Uterus (tissue), 4 donors: Measurements from ENCODE around the gene GGA3. TPM values are rescaled to one million over a fixed set of nuclear protein-coding genes. Genes with fewer than 3 reads are reported as not detected.

ENCODE experiments used
- DNase-seq, 2 donors: peaks; one replicate each; pipeline ENCODE4 v3.0.0-alpha.2; 2019 to 2020
- H3K27ac ChIP-seq, 2 donors: fragments of 200-600 bp; sonication (generic); 1 replicate in 1 of 2; 2 replicates in 1 of 2; pipeline ENCODE4 v1.5.1; 2016 to 2018
- H3K27me3 ChIP-seq, 2 donors: fragments of 200-600 bp; sonication (generic); one replicate each; pipeline ENCODE4 v1.5.1; 2018 to 2019; ENCODE audit warnings: control low read depth in 1 of 2
- H3K36me3 ChIP-seq, 2 donors: fragments of 200-600 bp; sonication (generic); one replicate each; pipeline ENCODE4 v1.5.1; 2019; ENCODE audit warnings: control low read depth in 1 of 2
- H3K4me1 ChIP-seq, 2 donors: fragments of 200-600 bp; sonication (generic); one replicate each; pipeline ENCODE4 v1.5.1; 2018 to 2019; ENCODE audit warnings: control low read depth in 1 of 2
- H3K4me3 ChIP-seq, 2 donors: fragments of 200-600 bp; sonication (generic); 1 replicate in 1 of 2; 2 replicates in 1 of 2; pipeline ENCODE4 v1.5.1; 2018 to 2019; ENCODE audit warnings: mild to moderate bottlenecking in 1 of 2
- H3K9me3 ChIP-seq, 2 donors: fragments of 200-600 bp; sonication (generic); one replicate each; pipeline ENCODE4 v1.5.1; 2019; ENCODE audit warnings: control low read depth in 1 of 2
- CTCF ChIP-seq, 4 experiments: fragments of 200-600 bp in 2 of 4; fragments of 450-650 bp in 2 of 4; sonication (generic) in 2 of 4; IDR thresholded peaks; one replicate each; pipeline ENCODE4 v1.5.1; 2016 to 2019; ENCODE audit warnings: antibody characterized with exemption in 4 of 4, mild to moderate bottlenecking in 2 of 4, moderate library complexity in 1 of 4
- POLR2A ChIP-seq, 2 donors: fragments of 450-650 bp; IDR thresholded peaks; one replicate each; pipeline ENCODE4 v1.6.1; 2016; ENCODE audit warnings: antibody characterized with exemption in 2 of 2, mild to moderate bottlenecking in 1 of 2, moderate library complexity in 1 of 2
- intact Hi-C: fragments of 100-400 bp; cut with DNase I; formaldehyde crosslinking; loops from one replicate; pipeline ENCODE4 v1.15.1; 2023; ENCODE audit warnings: low total_unique reads
- total RNA-seq, 4 donors: library from RNA; depleted of rRNA in 3 of 4; stranded (reverse); fragments of >200 nt in 3 of 4; gene quantifications; one replicate each; pipeline versions ENCODE4 v1.1.0 to v1.2.4, GENCODE V29; 2014 to 2023
- donor health status: DM: yes; HTN: yes; CAD: no.

GGA3 gene
- total RNA-seq, 4 donors from 2014 or later = 9.4 to 104 (median 40.1) TPM

GRCh38 chr17:75267411-75268232 is 6.2 kb upstream of the GGA3 start:
- Histone ChIP-seq H3K36me3 (no peaks in the 10 kb centered on the region), H3K4me1 (peaks cover 0 to 9% of the 10 kb centered on the region in 2 donors), H3K9me3 (no peaks in the 10 kb centered on the region), H3K27me3 (no peaks in the 10 kb centered on the region), H3K27ac (no peak overlapping the region), H3K4me3 (no peak overlapping the region)
- no peak for DNase-seq
- no peak for TF ChIP-seq CTCF (IDR thresholded peaks at IDR 0.05)
- TF ChIP-seq POLR2A (IDR thresholded peaks at IDR 0.05) = no peak
- intact Hi-C loops = no loop called here

GRCh38 chr17:75267153-75267410 is 5.7 kb upstream of the GGA3 start:
- Histone ChIP-seq H3K36me3 (no peaks in the 10 kb centered on the region), H3K27ac (no peak overlapping the region), H3K4me1 (peaks cover 0 to 7% of the 10 kb centered on the region in 2 donors), H3K27me3 (no peaks in the 10 kb centered on the region), H3K4me3 (no peak overlapping the region), H3K9me3 (no peaks in the 10 kb centered on the region)
- intact Hi-C loops = no loop called here
- no peak for TF ChIP-seq POLR2A (IDR thresholded peaks at IDR 0.05)
- TF ChIP-seq CTCF (IDR thresholded peaks at IDR 0.05) = no peak
- no peak for DNase-seq

- Histone ChIP-seq H3K27me3 (no peaks in the 10 kb centered on the region), H3K4me3 (no peak overlapping the region), H3K36me3 (no peaks in the 10 kb centered on the region), H3K4me1 (peaks cover 0 to 7% of the 10 kb centered on the region in 2 donors), H3K27ac (no peak overlapping the region), H3K9me3 (no peaks in the 10 kb centered on the region)
- intact Hi-C loops = no loop called here
- TF ChIP-seq POLR2A (IDR thresholded peaks at IDR 0.05) (no peak), CTCF (IDR thresholded peaks at IDR 0.05) (no peak)
- DNase-seq = no peak
Observed at GRCh38 chr17:75266316-75267152, 5.1 kb upstream of the GGA3 start.

GRCh38 chr17:75265614-75266315 is 4.4 kb upstream of the GGA3 start:
- peaks cover 0 to 7% of the 10 kb centered on the region in 2 donors for H3K4me1 ChIP-seq
- DNase-seq = no peak
- no peak overlapping the region for H3K27ac ChIP-seq
- no peak for TF ChIP-seq POLR2A (IDR thresholded peaks at IDR 0.05)
- TF ChIP-seq CTCF (IDR thresholded peaks at IDR 0.05) = no peak
- H3K27me3 ChIP-seq = no peaks in the 10 kb centered on the region
- H3K9me3 ChIP-seq = no peaks in the 10 kb centered on the region
- no peaks in the 10 kb centered on the region for H3K36me3 ChIP-seq
- intact Hi-C loops = no loop called here
- no peak overlapping the region for H3K4me3 ChIP-seq
